Panc1 (cell line): ENCODE data around the gene P2RX2.

Experiments used
- POLR2AphosphoS5 ChIP-seq: IDR thresholded peaks from 2 replicates; pipeline ENCODE4 v1.6.1; 2012; ENCODE audit warnings: mild to moderate bottlenecking, low read depth, low read length, moderate library complexity
- SIN3A ChIP-seq: IDR thresholded peaks from 2 replicates; pipeline ENCODE4 v1.6.1; 2012; ENCODE audit warnings: low read depth, mild to moderate bottlenecking, low read length, moderate library complexity, borderline replicate concordance; ENCODE audit not compliant: insufficient read depth
- TCF7L2 ChIP-seq: IDR thresholded peaks from 2 replicates; pipeline ENCODE4 v1.6.1; 2011; ENCODE audit warnings: mild to moderate bottlenecking, low read depth, low read length, inconsistent platforms
- TF ChIP-seq, protein P1 (sequence below): fragments of 450-650 bp; IDR thresholded peaks from 2 replicates; pipeline ENCODE4 v1.5.1; 2017; ENCODE audit warnings: mild to moderate bottlenecking

DNA sequence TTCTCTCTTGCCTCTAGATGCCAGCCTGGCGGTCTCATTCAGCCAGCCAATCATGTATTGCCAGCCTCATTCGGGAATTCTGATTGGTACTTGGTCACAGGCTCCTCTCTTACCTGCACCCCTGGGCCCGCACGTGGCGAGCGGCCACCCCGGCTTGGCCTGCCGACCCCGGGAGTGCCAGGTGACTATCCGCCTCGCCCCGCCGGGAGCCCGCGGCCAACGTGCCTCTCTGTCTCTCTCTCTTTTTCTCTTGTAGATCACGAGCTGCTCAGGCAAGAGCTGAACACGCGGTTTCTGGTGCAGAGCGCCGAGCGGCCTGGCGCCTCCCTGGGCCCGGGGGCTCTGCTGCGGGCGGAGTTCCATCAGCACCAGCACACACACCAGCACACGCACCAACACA, 47.5 kb upstream of the P2RX2 start:
- TF ChIP-seq, protein P1, sequence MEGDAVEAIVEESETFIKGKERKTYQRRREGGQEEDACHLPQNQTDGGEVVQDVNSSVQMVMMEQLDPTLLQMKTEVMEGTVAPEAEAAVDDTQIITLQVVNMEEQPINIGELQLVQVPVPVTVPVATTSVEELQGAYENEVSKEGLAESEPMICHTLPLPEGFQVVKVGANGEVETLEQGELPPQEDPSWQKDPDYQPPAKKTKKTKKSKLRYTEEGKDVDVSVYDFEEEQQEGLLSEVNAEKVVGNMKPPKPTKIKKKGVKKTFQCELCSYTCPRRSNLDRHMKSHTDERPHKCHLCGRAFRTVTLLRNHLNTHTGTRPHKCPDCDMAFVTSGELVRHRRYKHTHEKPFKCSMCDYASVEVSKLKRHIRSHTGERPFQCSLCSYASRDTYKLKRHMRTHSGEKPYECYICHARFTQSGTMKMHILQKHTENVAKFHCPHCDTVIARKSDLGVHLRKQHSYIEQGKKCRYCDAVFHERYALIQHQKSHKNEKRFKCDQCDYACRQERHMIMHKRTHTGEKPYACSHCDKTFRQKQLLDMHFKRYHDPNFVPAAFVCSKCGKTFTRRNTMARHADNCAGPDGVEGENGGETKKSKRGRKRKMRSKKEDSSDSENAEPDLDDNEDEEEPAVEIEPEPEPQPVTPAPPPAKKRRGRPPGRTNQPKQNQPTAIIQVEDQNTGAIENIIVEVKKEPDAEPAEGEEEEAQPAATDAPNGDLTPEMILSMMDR: no peak
- TF ChIP-seq POLR2AphosphoS5: no peak
- no peak for TF ChIP-seq SIN3A
- no peak for TF ChIP-seq TCF7L2
